ENCODE measurements around the gene THBS1.

THBS1 gene

DNA sequence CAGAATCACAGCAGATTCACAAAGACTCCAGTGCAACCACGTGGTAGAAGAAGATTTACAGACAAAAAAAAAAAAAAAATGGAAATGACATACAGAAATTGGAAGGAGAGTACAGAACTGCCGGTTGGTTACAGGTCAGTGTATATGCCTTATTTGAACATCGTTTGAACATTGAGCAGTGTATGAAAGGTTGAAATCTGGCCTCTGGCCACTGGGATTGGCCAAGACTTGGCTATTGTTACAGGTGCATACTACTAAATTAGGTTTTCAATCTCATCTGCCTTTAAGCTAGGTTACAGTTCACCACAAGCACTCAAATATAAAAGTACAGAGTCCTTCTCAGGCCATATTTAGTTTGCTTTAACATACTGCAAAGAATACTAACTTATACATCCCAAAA lies 59.8 kb downstream of the THBS1 start:
- DNase-seq: no peak

DNA sequence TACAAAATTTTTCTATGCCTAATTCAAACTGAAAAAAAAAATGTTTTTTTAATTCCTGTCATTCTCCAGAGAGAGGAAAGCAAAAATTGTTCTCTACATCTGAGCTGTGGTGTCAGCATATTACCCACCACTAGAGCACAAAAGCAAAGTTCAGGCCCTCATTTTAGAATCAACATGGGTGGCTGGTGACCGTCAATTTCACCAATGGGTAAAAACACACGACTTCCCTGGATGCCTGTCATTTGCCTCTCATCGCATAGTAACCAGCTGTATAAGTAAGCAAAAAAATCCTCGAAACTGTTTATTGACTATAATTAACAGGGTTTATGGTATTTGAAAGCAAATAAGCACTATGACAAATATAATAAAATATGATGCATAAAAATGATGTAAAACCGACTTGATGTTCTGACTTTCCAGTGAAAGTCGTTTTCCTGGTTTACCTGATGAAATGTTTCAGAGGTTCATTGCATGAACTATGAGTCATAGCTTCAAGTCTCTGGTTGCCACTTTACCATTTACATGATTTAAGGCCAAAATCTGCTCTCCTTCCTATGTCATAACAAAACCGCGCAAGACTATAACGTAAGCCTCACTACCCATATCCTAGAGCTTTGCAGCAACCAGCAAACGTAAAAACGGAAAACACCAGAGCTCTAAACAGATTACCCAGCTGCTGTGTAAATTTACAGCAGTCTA lies 60.5 kb downstream of the THBS1 start:
- DNase-seq: no peak

GRCh38 chr15:39642011-39642640 lies 61.2 kb downstream of the THBS1 start:
- DNase-seq: no peak

- no peak for DNase-seq
Observed at GRCh38 chr15:39643727-39644126, 62.8 kb downstream of the THBS1 start.

GRCh38 chr15:39644136-39644535 lies 63.3 kb downstream of the THBS1 start:
- no peak for DNase-seq

GRCh38 chr15:39645138-39645975 lies 64.5 kb downstream of the THBS1 start:
- no peak for DNase-seq

GRCh38 chr15:39645976-39646257 lies 65.0 kb downstream of the THBS1 start:
- no peak for DNase-seq

DNA sequence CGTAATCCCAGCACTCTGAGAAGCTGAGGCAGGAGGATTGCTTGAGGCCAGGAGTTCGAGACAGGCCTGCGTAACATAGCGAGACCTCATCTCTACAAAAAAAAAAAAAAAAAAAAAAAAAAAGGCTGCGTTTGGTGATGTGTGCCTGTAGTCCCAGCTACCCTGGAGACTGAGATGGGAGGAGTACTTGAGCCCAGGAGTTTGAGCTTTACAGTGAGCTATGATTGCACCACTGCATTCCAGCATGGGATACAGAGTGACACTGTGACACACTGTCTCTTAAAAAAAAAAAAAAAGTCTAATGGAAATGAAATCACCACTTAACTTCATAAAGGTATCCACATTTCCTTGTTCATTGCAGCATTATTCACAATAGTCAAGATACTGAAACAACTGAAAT lies 65.5 kb downstream of the THBS1 start:
- DNase-seq: no peak
